ENCODE data around the gene PTPN12. TPM values are rescaled to one million over a fixed set of nuclear protein-coding genes. Genes with fewer than 3 reads are reported as not detected.
"Not testable (repeated sequence)": the region's sequence is repeated elsewhere in the genome, so short reads cannot be mapped to it uniquely, and the experiment has no call there.

The PTPN12 gene
- total RNA-seq, 2 experiments from 2014 or later = 7.2 to 7.6 TPM

DNA sequence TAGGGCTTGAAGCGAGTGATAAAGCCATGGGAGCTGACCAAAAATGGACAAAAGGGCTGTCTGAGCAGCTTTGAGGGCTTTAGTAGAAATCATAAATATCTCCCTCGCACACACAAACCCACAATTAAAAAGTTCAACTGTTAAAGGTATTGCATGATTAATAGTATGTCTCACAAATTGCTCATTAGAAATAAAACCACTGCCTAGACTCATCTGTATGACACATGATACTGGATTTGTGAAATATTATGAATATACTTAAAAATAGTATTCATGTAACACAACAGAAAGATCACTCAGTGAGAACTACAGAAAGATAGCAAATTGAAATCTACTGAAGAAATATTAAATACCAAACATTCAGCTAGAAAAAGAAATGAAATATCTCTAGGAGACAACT, 11.9 kb upstream of the PTPN12 start:
- CTCF ChIA-PET = no interaction called here
- no peak overlapping the region for H3K4me3 Mint-ChIP-seq
- H3K27me3 Mint-ChIP-seq (ENCODE audit: low read depth) = no peaks in the 10 kb centered on the region
- no peak for DNase-seq
- no peaks in the 10 kb centered on the region for H3K9me3 Mint-ChIP-seq
- no peaks in the 10 kb centered on the region for H3K36me3 Mint-ChIP-seq (ENCODE audit: low read depth)
- intact Hi-C loops (cut with micrococcal nuclease) = no loop called here
- H3K27ac Mint-ChIP-seq = no peak overlapping the region
- H3K4me1 Mint-ChIP-seq (ENCODE audit: low read depth) = peaks cover 8% of the 10 kb centered on the region

DNA sequence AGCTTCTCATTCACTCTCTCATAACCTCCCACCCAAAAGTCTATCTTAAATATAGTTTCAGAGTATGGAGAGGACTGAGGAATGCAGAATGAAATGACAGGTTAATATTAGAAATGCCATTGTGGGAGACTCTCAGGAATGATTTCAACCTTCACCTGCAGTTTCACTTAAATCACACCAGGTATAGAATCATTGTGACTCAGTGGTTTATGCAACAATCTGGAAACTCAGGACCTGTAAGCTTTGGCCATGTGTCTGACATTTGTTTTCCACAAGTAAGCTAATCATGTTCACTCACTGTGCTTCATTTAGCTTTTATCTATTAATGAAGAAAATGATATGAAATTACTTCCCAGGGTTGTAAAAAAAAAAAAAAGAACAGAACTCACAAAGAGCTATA, 8.7 kb upstream of the PTPN12 start:
- H3K27me3 Mint-ChIP-seq (ENCODE audit: low read depth) = no peaks in the 10 kb centered on the region
- no peak overlapping the region for H3K4me3 Mint-ChIP-seq
- CTCF ChIA-PET = no interaction called here
- H3K27ac Mint-ChIP-seq = no peak overlapping the region
- no peak for DNase-seq
- peaks cover 8% of the 10 kb centered on the region for H3K4me1 Mint-ChIP-seq (ENCODE audit: low read depth)
- H3K9me3 Mint-ChIP-seq = no peaks in the 10 kb centered on the region
- intact Hi-C loops (cut with micrococcal nuclease) = no loop called here
- no peaks in the 10 kb centered on the region for H3K36me3 Mint-ChIP-seq (ENCODE audit: low read depth)

DNA sequence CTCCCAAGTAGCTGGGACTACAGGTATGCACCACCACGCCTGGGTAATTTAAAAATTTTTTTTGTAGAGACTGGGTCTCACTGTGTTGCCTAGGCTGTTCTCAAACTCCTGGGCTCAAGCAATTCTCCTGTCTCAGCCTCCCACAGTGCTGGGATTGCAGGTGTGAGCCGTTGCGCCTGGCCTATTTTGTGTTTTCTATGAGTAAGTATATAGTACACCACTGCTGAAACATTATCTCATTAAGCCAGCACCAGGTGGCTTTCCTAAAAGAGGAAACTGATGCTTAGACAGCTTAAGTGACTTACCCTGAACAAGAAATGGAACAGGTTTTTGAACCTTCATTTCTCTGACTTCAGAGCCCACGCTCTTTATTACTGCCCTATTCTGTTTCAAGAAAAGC, 7.8 kb upstream of the PTPN12 start:
- H3K4me1 Mint-ChIP-seq (ENCODE audit: low read depth) = peaks cover 8% of the 10 kb centered on the region
- no peaks in the 10 kb centered on the region for H3K9me3 Mint-ChIP-seq
- H3K27me3 Mint-ChIP-seq (ENCODE audit: low read depth) = no peaks in the 10 kb centered on the region
- intact Hi-C loops (cut with micrococcal nuclease) = no loop called here
- H3K27ac Mint-ChIP-seq = no peak overlapping the region
- H3K36me3 Mint-ChIP-seq (ENCODE audit: low read depth) = no peaks in the 10 kb centered on the region
- no peak overlapping the region for H3K4me3 Mint-ChIP-seq
- CTCF ChIA-PET = no interaction called here
- DNase-seq = no peak

DNA sequence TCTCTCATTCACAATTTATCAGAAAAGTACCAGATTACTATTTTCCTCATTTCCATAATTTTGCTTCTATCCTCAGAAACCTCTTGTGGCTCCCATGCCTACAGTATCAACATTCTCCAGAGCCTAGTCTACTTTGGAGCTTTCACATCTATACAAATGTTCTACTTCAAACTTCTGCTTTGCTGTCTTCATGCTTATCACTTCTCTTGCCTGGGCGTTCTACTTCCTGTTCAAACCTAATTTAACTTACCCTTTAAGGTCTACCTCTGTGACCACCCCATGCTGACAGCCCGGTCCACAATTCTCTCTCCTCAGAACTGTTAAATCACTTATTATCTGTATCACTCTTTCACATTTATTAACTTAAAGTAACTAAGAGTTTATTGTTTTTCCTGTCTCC, 6.1 kb upstream of the PTPN12 start:
- CTCF ChIA-PET = no interaction called here
- intact Hi-C loops (cut with micrococcal nuclease) = loop anchor here (10.0 kb wide), 1 partner anchor 1136 kb away; no protein-coding TSS in a partner anchor
- H3K27me3 Mint-ChIP-seq (ENCODE audit: low read depth) = no peaks in the 10 kb centered on the region
- no peaks in the 10 kb centered on the region for H3K9me3 Mint-ChIP-seq
- no peak overlapping the region for H3K4me3 Mint-ChIP-seq
- H3K27ac Mint-ChIP-seq = no peak overlapping the region
- peaks cover 8% of the 10 kb centered on the region for H3K4me1 Mint-ChIP-seq (ENCODE audit: low read depth)
- H3K36me3 Mint-ChIP-seq (ENCODE audit: low read depth) = no peaks in the 10 kb centered on the region
- DNase-seq = no peak

DNA sequence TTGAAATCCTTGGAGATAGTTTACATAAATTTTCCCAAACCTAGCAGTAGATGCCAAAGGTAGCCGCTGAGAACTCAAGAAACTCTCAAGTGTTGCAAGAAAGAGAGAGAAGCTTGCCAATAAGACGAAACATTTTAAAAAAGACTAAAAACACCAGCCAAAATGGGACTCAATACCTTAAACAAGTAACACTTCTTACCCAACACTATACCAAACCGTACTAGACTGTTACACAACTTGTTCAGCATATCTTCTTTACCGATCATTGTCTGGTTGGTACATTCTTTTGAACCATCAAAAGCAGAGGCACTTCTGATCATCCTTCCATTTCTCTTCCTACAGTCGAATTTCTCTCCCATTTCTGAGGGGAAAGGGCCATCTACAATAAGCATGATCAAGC, 4.8 kb upstream of the PTPN12 start:
- H3K9me3 Mint-ChIP-seq = no peaks in the 10 kb centered on the region
- H3K4me3 Mint-ChIP-seq = no peak overlapping the region
- H3K4me1 Mint-ChIP-seq (ENCODE audit: low read depth) = peaks cover 11% of the 10 kb centered on the region
- no peak overlapping the region for H3K27ac Mint-ChIP-seq
- intact Hi-C loops (cut with micrococcal nuclease) = loop anchor here (10.0 kb wide), 1 partner anchor 1137 kb away; no protein-coding TSS in a partner anchor
- CTCF ChIA-PET = no interaction called here
- H3K27me3 Mint-ChIP-seq (ENCODE audit: low read depth) = no peaks in the 10 kb centered on the region
- no peaks in the 10 kb centered on the region for H3K36me3 Mint-ChIP-seq (ENCODE audit: low read depth)
- no peak for DNase-seq

DNA sequence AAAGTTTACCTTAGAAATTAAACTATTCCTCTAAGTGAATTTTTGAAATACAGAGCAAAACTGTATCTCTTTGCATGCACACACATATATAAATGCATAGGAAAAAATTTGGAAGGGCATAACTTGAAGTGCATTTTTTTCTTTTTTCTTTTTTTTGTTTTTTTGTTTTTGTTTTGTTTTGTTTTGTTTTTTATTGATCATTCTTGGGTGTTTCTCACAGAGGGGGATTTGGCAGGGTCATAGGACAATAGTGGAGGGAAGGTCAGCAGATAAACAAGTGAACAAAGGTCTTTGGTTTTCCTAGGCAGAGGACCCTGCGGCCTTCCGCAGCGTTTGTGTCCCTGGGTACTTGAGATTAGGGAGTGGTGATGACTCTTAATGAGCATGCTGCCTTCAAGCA, 4.4 kb upstream of the PTPN12 start:
- H3K27me3 Mint-ChIP-seq (ENCODE audit: low read depth); H3K36me3 Mint-ChIP-seq (ENCODE audit: low read depth); H3K9me3 Mint-ChIP-seq; H3K4me3 Mint-ChIP-seq; H3K27ac Mint-ChIP-seq; CTCF ChIA-PET; DNase-seq: not testable (repeated sequence)
- peaks cover 11% of the 10 kb centered on the region for H3K4me1 Mint-ChIP-seq (ENCODE audit: low read depth)
- intact Hi-C loops (cut with micrococcal nuclease) = loop anchor here (10.0 kb wide), 1 partner anchor 1138 kb away; no protein-coding TSS in a partner anchor

DNA sequence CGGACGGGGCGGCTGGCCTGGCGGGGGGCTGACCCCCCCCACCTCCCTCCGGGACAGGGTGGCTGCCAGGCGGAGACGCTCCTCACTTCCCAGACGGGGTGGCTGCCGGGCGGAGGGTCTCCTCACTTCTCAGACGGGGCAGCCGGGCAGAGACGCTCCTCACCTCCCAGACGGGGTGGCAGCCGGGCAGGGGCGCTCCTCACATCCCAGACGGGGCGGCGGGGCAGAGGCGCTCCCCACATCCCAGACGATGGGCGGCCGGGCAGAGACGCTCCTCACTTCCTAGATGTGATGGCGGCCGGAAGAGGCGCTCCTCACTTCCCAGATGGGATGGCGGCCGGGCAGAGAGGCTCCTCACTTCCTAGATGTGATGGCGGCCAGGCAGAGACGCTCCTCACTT, 3.0 kb upstream of the PTPN12 start:
- intact Hi-C loops (cut with micrococcal nuclease) = loop anchor here (10.0 kb wide), 1 partner anchor 1139 kb away; no protein-coding TSS in a partner anchor
- DNase-seq; H3K27me3 Mint-ChIP-seq (ENCODE audit: low read depth); H3K36me3 Mint-ChIP-seq (ENCODE audit: low read depth); H3K9me3 Mint-ChIP-seq; H3K4me1 Mint-ChIP-seq (ENCODE audit: low read depth); H3K27ac Mint-ChIP-seq; H3K4me3 Mint-ChIP-seq; CTCF ChIA-PET: not testable (repeated sequence)

DNA sequence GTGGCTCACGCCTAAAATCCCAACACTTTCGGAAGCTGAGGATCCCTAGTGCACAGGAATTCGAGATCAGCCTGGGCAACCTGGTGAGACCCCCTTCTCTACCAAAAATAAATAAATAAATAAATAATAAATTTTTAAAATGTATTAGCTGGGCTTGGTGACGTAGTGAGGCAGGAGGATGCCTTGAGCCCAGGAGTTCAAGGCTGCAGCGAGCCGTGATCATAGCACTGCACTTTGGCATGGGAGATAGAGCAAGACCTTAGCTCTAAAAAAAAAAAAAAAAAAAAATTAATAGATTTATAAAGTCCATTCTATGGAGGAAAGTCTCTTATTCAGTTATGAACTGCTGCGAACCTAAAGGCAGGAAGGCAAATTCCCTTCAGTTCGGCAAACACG, 1.1 kb upstream of the PTPN12 start:
- peak overlapping the region; percentile 98 for H3K4me3 Mint-ChIP-seq
- DNase-seq = no peak
- no peaks in the 10 kb centered on the region for H3K9me3 Mint-ChIP-seq
- CTCF ChIA-PET = no interaction called here
- H3K36me3 Mint-ChIP-seq (ENCODE audit: low read depth) = no peaks in the 10 kb centered on the region
- no peak overlapping the region for H3K27ac Mint-ChIP-seq
- intact Hi-C loops (cut with micrococcal nuclease) = loop anchor here (1.0 to 10.0 kb wide), 9 partner anchors 74 to 1179 kb away; partner anchors contain the start of genes PHTF2, RSBN1L, TMEM60 and YWHAG
- no peaks in the 10 kb centered on the region for H3K27me3 Mint-ChIP-seq (ENCODE audit: low read depth)
- H3K4me1 Mint-ChIP-seq (ENCODE audit: low read depth) = peaks cover 7% of the 10 kb centered on the region

DNA sequence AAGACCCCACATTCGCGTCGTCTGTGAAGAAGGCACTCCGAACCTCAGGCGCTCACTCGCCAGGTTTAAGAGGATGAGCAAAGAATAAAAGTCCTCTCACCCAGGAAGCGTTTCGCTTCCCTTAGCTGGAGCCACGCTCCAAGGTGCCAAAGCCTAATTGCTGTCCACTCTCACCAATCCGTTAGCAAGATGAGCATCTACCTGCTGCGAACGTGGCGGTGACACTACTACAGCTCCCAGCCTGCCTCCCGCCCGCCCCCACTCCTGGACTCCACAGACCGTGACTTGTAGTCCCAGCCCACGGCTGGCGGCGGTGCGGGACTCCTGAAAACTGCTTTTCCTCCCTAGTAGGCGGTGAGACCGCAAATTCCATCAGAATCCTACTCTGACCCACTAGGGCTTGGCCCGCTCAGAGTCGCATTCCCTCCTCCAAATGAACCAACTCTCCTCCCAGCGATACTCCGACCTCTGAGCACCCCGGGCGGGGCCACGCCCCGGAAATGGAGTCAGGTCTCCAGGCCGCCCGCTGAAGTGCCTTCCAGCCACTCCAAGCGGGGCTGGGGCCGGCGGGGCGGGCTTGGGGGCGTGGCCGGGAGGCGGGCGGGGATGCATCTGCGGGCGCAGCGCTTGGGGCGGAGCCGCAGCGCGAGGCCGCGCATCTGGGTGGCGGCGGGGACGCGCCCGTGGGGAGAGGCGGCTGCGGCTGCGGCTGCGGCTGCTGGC, 521 bp upstream of the PTPN12 start:
- H3K36me3 Mint-ChIP-seq (ENCODE audit: low read depth) = no peaks in the 10 kb centered on the region
- peaks cover 7% of the 10 kb centered on the region for H3K4me1 Mint-ChIP-seq (ENCODE audit: low read depth)
- H3K27me3 Mint-ChIP-seq (ENCODE audit: low read depth) = no peaks in the 10 kb centered on the region
- H3K27ac Mint-ChIP-seq = peak overlapping the region; percentile 84
- intact Hi-C loops (cut with micrococcal nuclease) = loop anchor here (1.0 to 10.0 kb wide), 10 partner anchors 74 to 1179 kb away; partner anchors contain the start of genes PHTF2, RSBN1L, TMEM60 and YWHAG
- peak overlapping the region; percentile 98 for H3K4me3 Mint-ChIP-seq
- no peaks in the 10 kb centered on the region for H3K9me3 Mint-ChIP-seq
- peak; percentile 98 for DNase-seq
- CTCF ChIA-PET = no interaction called here

DNA sequence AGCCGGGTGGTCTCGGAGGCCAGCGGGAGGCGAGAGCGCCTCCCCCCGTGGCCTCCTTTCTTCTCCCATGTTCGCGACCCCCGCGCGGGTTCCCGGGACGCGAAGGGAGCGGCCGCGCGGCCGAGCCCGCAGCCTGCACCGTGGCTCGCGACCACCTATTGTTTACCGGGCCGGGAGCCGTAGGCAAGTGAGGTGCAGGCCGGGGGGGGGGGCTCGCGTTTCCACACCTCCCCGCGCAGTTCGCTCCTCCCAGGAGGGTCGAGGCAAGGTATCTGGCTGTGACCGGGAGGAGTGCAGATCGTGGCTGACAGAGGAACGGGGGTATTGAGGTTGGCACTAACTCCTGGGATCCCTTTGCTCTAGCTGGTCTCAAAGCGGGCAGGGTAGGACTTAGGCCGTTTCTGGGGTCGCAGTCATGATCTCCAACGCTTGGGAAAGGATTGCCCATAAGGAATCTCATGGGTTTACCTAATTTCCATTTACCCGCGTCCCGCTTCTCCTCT, 734 bp downstream of the PTPN12 start:
- CTCF ChIA-PET = no interaction called here
- Mint-ChIP-seq H3K27me3 (ENCODE audit: low read depth) (no peaks in the 10 kb centered on the region), H3K4me3 (peak overlapping the region; percentile 98), H3K9me3 (no peaks in the 10 kb centered on the region), H3K27ac (no peak overlapping the region), H3K4me1 (ENCODE audit: low read depth) (peaks cover 17% of the 10 kb centered on the region), H3K36me3 (ENCODE audit: low read depth) (no peaks in the 10 kb centered on the region)
- intact Hi-C loops (cut with micrococcal nuclease) = loop anchor here (1.0 to 10.0 kb wide), 7 partner anchors 76 to 1181 kb away; partner anchors contain the start of gene YWHAG
- DNase-seq = peak; percentile 27

DNA sequence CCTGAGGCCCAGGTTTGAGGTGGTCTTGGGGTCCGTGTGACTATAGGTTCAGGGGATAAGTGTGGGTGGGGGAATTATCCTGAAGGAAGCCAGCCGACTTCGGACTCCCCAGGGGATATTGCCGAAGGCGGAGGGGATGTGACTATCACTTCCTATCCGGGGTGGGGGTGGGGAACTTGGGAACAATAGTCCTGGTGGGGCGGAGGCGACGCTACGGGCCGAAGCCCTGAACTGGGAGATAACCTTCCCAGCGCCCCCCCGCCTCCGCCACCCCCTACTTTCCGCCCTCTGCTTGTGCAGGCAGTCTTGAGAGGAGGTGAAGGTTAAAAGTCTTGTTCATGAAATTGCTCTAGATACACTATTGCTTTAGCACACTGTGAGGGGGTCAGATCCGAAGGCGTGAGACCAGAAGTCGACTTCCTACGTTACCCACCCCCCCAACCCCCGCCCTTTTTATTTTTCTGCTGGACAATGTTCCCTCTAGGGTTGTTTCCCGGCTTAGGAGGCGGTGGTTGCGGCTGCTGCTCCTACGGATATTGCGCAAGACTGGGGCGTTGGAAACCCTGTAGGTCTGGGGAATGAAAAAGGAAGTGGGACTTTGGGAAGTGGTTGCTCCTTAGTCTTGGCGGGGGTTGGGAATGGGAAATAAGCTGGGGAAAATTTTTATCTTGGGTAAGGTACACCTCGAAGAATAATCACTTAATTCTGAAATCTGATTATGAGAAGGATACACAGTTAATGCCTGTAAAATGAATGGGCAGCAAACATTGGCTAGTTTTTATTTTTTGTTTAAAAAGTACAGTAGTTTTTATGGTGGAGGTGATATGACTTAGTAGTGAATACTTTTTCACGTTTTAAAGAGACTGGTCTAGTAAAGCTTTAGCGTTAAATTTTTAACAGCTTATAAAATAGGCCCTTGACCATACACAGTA, 1.5 kb downstream of the PTPN12 start:
- Mint-ChIP-seq H3K36me3 (ENCODE audit: low read depth) (no peaks in the 10 kb centered on the region), H3K4me1 (ENCODE audit: low read depth) (peaks cover 20% of the 10 kb centered on the region), H3K27me3 (ENCODE audit: low read depth) (no peaks in the 10 kb centered on the region), H3K9me3 (no peaks in the 10 kb centered on the region), H3K4me3 (peak overlapping the region; percentile 98), H3K27ac (no peak overlapping the region)
- no peak for DNase-seq
- intact Hi-C loops (cut with micrococcal nuclease) = loop anchor here (5.0 to 10.0 kb wide), 4 partner anchors 76 to 1181 kb away; partner anchors contain the start of gene YWHAG
- CTCF ChIA-PET = interaction anchor here (0.7 kb wide), 1 partner anchor 9 kb away, joined by 3 read pairs; no protein-coding TSS in a partner anchor

DNA sequence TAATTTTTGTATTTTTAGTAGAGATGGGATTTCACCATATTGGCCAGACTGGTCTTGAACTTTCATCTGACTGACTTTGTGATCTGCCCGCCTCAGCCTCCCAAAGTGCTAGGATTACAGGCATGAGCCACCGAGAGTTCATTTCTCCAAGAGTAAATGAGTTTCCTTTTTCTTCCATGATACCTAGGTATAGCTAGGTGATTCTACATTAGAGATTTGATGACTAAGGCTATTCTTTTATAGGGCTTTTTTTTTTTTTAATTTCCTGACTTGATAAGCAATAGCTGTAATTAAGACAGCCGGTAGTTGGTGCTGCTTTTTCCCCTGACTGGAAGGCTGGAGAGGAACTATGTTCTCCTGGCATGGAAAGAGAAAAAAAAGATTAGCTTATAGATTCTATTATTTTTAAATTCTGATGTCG, 3.3 kb downstream of the PTPN12 start:
- H3K36me3 Mint-ChIP-seq (ENCODE audit: low read depth) = no peaks in the 10 kb centered on the region
- no peaks in the 10 kb centered on the region for H3K9me3 Mint-ChIP-seq
- intact Hi-C loops (cut with micrococcal nuclease) = no loop called here
- no peak overlapping the region for H3K27ac Mint-ChIP-seq
- no peaks in the 10 kb centered on the region for H3K27me3 Mint-ChIP-seq (ENCODE audit: low read depth)
- CTCF ChIA-PET = interaction anchor here (0.7 to 1.3 kb wide), 2 partner anchors 111 to 146 kb away, joined by 3 read pairs; no protein-coding TSS in a partner anchor
- no peak overlapping the region for H3K4me3 Mint-ChIP-seq
- no peak for DNase-seq
- H3K4me1 Mint-ChIP-seq (ENCODE audit: low read depth) = peaks cover 28% of the 10 kb centered on the region

Measured in activated naive CD4-positive, alpha-beta T cell treated with anti-CD3 and anti-CD28 coated beads for 36 hours (primary cell).